K562 (cell line): ENCODE measurements around the gene PRSS56. TPM values are rescaled to one million over a fixed set of nuclear protein-coding genes. Genes with fewer than 3 reads are reported as not detected.

Source experiments
- ATAC-seq: fragments of 200-7000 bp; cut with Tn5 transposase; 3 replicates; pipeline ENCODE4 v1.9.1; 2020; ENCODE audit warnings: moderate library complexity
- BruUV-seq: library from RNA; stranded (reverse); fragments of 400-500 nt; replicated peaks from 2 replicates; lab custom pipeline; 2021; lab: Mats Ljungman, UMichigan
- CTCF ChIA-PET: fragments of 300-600 bp; formaldehyde crosslinking; extraction: SDS; loops from one replicate; lab custom pipeline; 2021; ENCODE audit warnings: low intra/inter-chr PET ratio; lab: Yijun Ruan, JAX
- POLR2A ChIA-PET: fragments of 300-600, 350-650 bp; sonication (Branson Sonifier 250); formaldehyde crosslinking; extraction: SDS; loops from one replicate; lab custom pipeline; 2021; ENCODE audit warnings: antibody characterized with exemption, inconsistent platforms; lab: Yijun Ruan, JAX
- DNase-seq, 4 experiments: peaks; one replicate each; pipeline versions ENCODE4 v3.0.0 to v3.0.0-alpha.2; 2011 to 2018; ENCODE audit warnings: low spot score in 3 of 4, mixed read lengths in 3 of 4; ENCODE audit errors: extremely low read depth in 1 of 4
- FAIRE-seq: peaks from 2 replicates; lab custom pipeline; 2011; peaks lifted over from hg19 to GRCh38; lab: Jason Lieb, UNC
- H2AFZ ChIP-seq: 2 replicates; pipeline ENCODE4 v1.6.0; 2011; ENCODE audit warnings: low read depth, low read length, control low read depth, inconsistent platforms
- H3K27ac ChIP-seq: fragments of 200-600 bp; 3 replicates; pipeline ENCODE4 v1.8.0; 2011; ENCODE audit warnings: low read depth, mild to moderate bottlenecking, control low read depth, inconsistent platforms, low read length, moderate library complexity, mixed read lengths; ENCODE audit errors: extremely low read depth
- H3K27me3 ChIP-seq, 2 experiments: fragments of 300-600 bp in 1 of 2; 2 replicates in 1 of 2; 3 replicates in 1 of 2; pipeline versions ENCODE4 v1.6.0 to v1.8.0; 2011; ENCODE audit warnings: inconsistent platforms in 2 of 2, low read length in 2 of 2, mild to moderate bottlenecking in 1 of 2, mixed read lengths in 1 of 2, moderate library complexity in 1 of 2; ENCODE audit not compliant: control insufficient read depth in 2 of 2, insufficient read depth in 2 of 2
- H3K36me3 ChIP-seq: fragments of 300-600 bp; 3 replicates; pipeline ENCODE4 v1.8.0; 2011; ENCODE audit warnings: mild to moderate bottlenecking, low read length, inconsistent platforms; ENCODE audit not compliant: control insufficient read depth, insufficient read depth
- H3K4me1 ChIP-seq, 2 experiments: fragments of 200-600 bp in 1 of 2; replicated peaks in 1 of 2; 2 replicates in 1 of 2; 3 replicates in 1 of 2; pipeline versions ENCODE4 v1.5.1 to v1.8.0; 2011; ENCODE audit warnings: inconsistent platforms in 2 of 2, low read length in 2 of 2, mild to moderate bottlenecking in 1 of 2, mixed read lengths in 1 of 2, moderate library complexity in 1 of 2; ENCODE audit not compliant: control insufficient read depth in 2 of 2, insufficient read depth in 2 of 2
- H3K4me2 ChIP-seq: 2 replicates; pipeline ENCODE4 v1.6.1; 2011; ENCODE audit warnings: low read length, control low read depth, inconsistent platforms, mixed read lengths; ENCODE audit not compliant: insufficient read depth
- H3K4me3 ChIP-seq: fragments of 200-600 bp; sonication (generic), shearing (Covaris generic); 2 replicates; pipeline ENCODE4 v1.5.1; 2016; ENCODE audit warnings: control low read depth, inconsistent platforms
- H3K79me2 ChIP-seq: fragments of 200-600 bp; 3 replicates; pipeline ENCODE4 v1.8.0; 2011; ENCODE audit warnings: low read length, inconsistent platforms; ENCODE audit not compliant: control insufficient read depth, insufficient read depth
- H3K9ac ChIP-seq, 2 experiments: 2 replicates each; pipeline versions ENCODE4 v1.6.0 to v1.6.1; 2011; ENCODE audit warnings: low read depth in 2 of 2, low read length in 2 of 2, control low read depth in 1 of 2, inconsistent platforms in 1 of 2, mild to moderate bottlenecking in 1 of 2, mixed read lengths in 1 of 2; ENCODE audit not compliant: insufficient read depth in 1 of 2
- H3K9me1 ChIP-seq: one replicate; pipeline ENCODE4 v1.6.0; 2011; ENCODE audit warnings: inconsistent platforms, mild to moderate bottlenecking, low read length, moderate library complexity; ENCODE audit not compliant: control insufficient read depth, insufficient read depth
- H3K9me3 ChIP-seq: replicated peaks from 2 replicates; pipeline ENCODE4 v1.5.1; 2011; ENCODE audit warnings: low read depth, low read length, inconsistent platforms; ENCODE audit not compliant: control insufficient read depth, insufficient read depth
- H4K20me1 ChIP-seq: replicated peaks from 2 replicates; pipeline ENCODE4 v1.6.1; 2011; ENCODE audit warnings: low read length, inconsistent platforms, mixed read lengths; ENCODE audit not compliant: control insufficient read depth, insufficient read depth
- AFF1 ChIP-seq, 2 experiments: fragments of 450-650 bp; IDR thresholded peaks; 2 replicates each; pipeline ENCODE4 v1.6.1; 2018; ENCODE audit warnings: mild to moderate bottlenecking in 2 of 2, low read depth in 1 of 2; ENCODE audit not compliant: partially characterized antibody in 2 of 2
- BDP1 ChIP-seq: IDR thresholded peaks from 3 replicates; pipeline ENCODE4 v1.6.1; 2011; ENCODE audit not compliant: insufficient read length, insufficient read depth
- CTCF ChIP-seq, 3 experiments: IDR thresholded peaks in 2 of 3; conservative IDR thresholded peaks in 1 of 3; 2 replicates each; pipeline ENCODE4 v1.5.1; 2011 to 2012; ENCODE audit warnings: low read length in 3 of 3, mild to moderate bottlenecking in 3 of 3, control low read depth in 2 of 3, improper control_type of control experiment in 1 of 3, inconsistent platforms in 1 of 3, low read depth in 1 of 3, mixed read lengths in 1 of 3, moderate library complexity in 1 of 3; ENCODE audit not compliant: insufficient read depth in 2 of 3
- FOSL1 ChIP-seq: fragments of 200-800 bp; sonication (Bioruptor generic); conservative IDR thresholded peaks from 2 replicates; pipeline ENCODE4 v1.6.1; 2016; ENCODE audit warnings: missing genetic modification characterization, missing compliant biosample characterization
- FOXA1 ChIP-seq: fragments of 450-650 bp; IDR thresholded peaks from 2 replicates; pipeline ENCODE4 v1.6.1; 2016; ENCODE audit warnings: mild to moderate bottlenecking, borderline replicate concordance
- KLF6 ChIP-seq: fragments of 250-450 bp; sonication (Bioruptor Pico); IDR thresholded peaks from 2 replicates; pipeline ENCODE4 v1.4.0; 2020; ENCODE audit warnings: mild to moderate bottlenecking, moderate library complexity, borderline replicate concordance
- POLR2AphosphoS5 ChIP-seq: IDR thresholded peaks from 2 replicates; pipeline ENCODE4 v1.6.1; 2011; ENCODE audit warnings: mild to moderate bottlenecking, low read depth, low read length, moderate library complexity; ENCODE audit not compliant: control insufficient read depth, insufficient read depth
- SMAD4 ChIP-seq: fragments of 250-450 bp; sonication (Bioruptor Pico); conservative IDR thresholded peaks from 2 replicates; pipeline ENCODE4 v1.8.0; 2021; ENCODE audit warnings: inconsistent platforms, mild to moderate bottlenecking, moderate library complexity
- TAF1 ChIP-seq: IDR thresholded peaks from 2 replicates; pipeline ENCODE4 v1.6.1; 2011; ENCODE audit warnings: mild to moderate bottlenecking, low read length, moderate library complexity; ENCODE audit not compliant: insufficient read depth, control insufficient read depth, severe bottlenecking; ENCODE audit errors: extremely low read depth
- ZKSCAN8 ChIP-seq: fragments of 200-800 bp; sonication (Bioruptor generic); IDR thresholded peaks from 2 replicates; pipeline ENCODE4 v1.6.1; 2016; ENCODE audit warnings: missing genetic modification characterization, missing compliant biosample characterization
- ZNF280B ChIP-seq: fragments of 250-450 bp; sonication (Bioruptor Pico); IDR thresholded peaks from 2 replicates; pipeline ENCODE4 v1.5.1; 2021; ENCODE audit warnings: mild to moderate bottlenecking
- whole genome bisulfite sequencing: fragments of 100-300 bp; shearing (Covaris generic); methylation state at CpG from one replicate; pipeline ENCODE4 v1.1.6; 2016; ENCODE audit warnings: low coverage, mixed read lengths; ENCODE audit not compliant: insufficient coverage; ENCODE audit errors: missing lambda C conversion rate; 5-methylcytosine and 5-hydroxymethylcytosine counted together
- in situ Hi-C: fragments of 300-500 bp; cut with MboI; formaldehyde crosslinking; loops from 4 replicates; pipeline ENCODE4 v1.15.0; 2018; ENCODE audit warnings: inconsistent platforms, mixed read lengths
- intact Hi-C: fragments of 100-400 bp; cut with micrococcal nuclease; formaldehyde crosslinking; loops from 2 replicates; pipeline ENCODE4 v1.14.2; 2022
- polyA plus RNA-seq, 8 experiments: library from polyadenylated mRNA; depleted of rRNA in 4 of 8; stranded (reverse) in 5 of 8; unstranded in 3 of 8; fragments of >200 nt; fragmentation: Nextera tagmentation in 2 of 8; fragmentation: Illumina TruSeq in 1 of 8; extraction: Ambion mirVana in 2 of 8; extraction: Trizol in 1 of 8; gene quantifications; 2 replicates each; pipeline versions ENCODE4 v1.2.1 to v1.2.3, GENCODE V29; 2011 to 2014; ENCODE audit warnings: inconsistent platforms in 1 of 8, missing spikeins in 1 of 8
- total RNA-seq, 7 experiments: library from RNA; depleted of rRNA in 6 of 7; stranded (reverse); fragments of >200 nt in 6 of 7; fragmentation: Illumina TruSeq in 2 of 7; extraction: Trizol in 2 of 7; gene quantifications; 2 replicates each; pipeline versions ENCODE4 v1.2.1 to v1.2.3, GENCODE V29; 2011 to 2021; ENCODE audit warnings: low replicate concordance in 1 of 7
- TF ChIP-seq, protein P1 (sequence below): sonication (generic); formaldehyde crosslinking; IDR thresholded peaks from 2 replicates; pipeline ENCODE4 v1.8.1; 2023; ENCODE audit warnings: mild to moderate bottlenecking, missing genetic modification reagents

Gene PRSS56
- total and polyA plus RNA-seq, 9 of the 15 experiments (the other 6 are each of a cell fraction or from before 2014, with no cell fraction given), result not detected

DNA sequence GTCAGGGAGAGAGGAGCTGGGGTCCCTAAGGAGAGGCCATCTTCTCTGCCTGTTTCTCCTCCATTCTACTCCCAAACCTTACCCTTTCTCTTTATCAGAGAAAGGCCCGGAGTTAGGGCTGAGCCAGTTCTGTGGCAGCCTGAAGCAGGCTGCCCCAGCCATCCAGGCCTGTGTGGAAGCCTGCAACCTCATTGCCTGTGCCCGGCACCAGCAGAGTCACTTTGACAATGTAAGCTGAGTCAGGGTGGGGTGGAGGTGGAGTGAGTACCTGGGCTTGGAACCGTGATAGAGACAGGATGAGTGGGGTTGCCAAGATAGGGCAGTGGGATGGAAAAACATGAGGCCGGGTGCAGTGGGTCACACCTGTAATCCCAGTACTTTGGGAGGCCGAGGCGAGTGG is 24.5 kb downstream of the PRSS56 start:
- Histone ChIP-seq H3K9me1 (no peaks in the 10 kb centered on the region), H3K4me1 (peaks cover 0 to 32% of the 10 kb centered on the region in 2 experiments; a peak in 3 of 5 replicates), H3K79me2 (peaks cover 16% of the 10 kb centered on the region; the same call in 2 of the 3 replicates), H2AFZ (no peak overlapping the region), H3K4me2 (no peak overlapping the region), H3K9ac (no peak overlapping the region; a peak in 1 of 4 replicates), H3K4me3 (no peak overlapping the region), H3K36me3 (peaks cover 15% of the 10 kb centered on the region; the same call in 2 of the 3 replicates), H4K20me1 (no peaks in the 10 kb centered on the region), H3K27ac (no peak overlapping the region), H3K9me3 (no peaks in the 10 kb centered on the region), H3K27me3 (no peaks in the 10 kb centered on the region)
- DNase-seq, result no peak
- WGBS, result 69% methylated on average over 3 of the region's 6 CpGs
- ATAC-seq, result no peak; the same call in 2 of the 3 replicates
- ChIA-PET CTCF (no interaction called here), POLR2A (interaction anchor here (0.6 to 0.7 kb wide), 3 partner anchors 19 to 1824 kb away, joined by 3 to 4 read pairs (median 4); partner anchors contain the start of gene CHRND)
- no TSS peak for BruUV-seq
- in situ Hi-C loops (no loop called here), intact Hi-C loops (no loop called here)
- FAIRE-seq, result no peak
- TF ChIP-seq AFF1 (IDR thresholded peaks at IDR 0.05; ENCODE audit: low read depth in 1 of 2, partially characterized antibody in 2 of 2) (no peak), ZKSCAN8 (CRISPR knock-in tag) (no peak), CTCF (IDR thresholded peaks at IDR 0.05 in 2 of 3, conservative IDR thresholded peaks at IDR 0.05 in 1 of 3; ENCODE audit: insufficient read depth in 2 of 3, low read depth in 1 of 3, low read length in 3 of 3) (no peak), ZNF280B (CRISPR knock-in tag) (no peak), POLR2AphosphoS5 (no peak), FOSL1 (no peak), KLF6 (CRISPR knock-in tag) (no peak), FOXA1 (no peak), TAF1 (no peak), BDP1 (no peak), SMAD4 (CRISPR knock-in tag) (no peak)
- TF ChIP-seq, protein P1, sequence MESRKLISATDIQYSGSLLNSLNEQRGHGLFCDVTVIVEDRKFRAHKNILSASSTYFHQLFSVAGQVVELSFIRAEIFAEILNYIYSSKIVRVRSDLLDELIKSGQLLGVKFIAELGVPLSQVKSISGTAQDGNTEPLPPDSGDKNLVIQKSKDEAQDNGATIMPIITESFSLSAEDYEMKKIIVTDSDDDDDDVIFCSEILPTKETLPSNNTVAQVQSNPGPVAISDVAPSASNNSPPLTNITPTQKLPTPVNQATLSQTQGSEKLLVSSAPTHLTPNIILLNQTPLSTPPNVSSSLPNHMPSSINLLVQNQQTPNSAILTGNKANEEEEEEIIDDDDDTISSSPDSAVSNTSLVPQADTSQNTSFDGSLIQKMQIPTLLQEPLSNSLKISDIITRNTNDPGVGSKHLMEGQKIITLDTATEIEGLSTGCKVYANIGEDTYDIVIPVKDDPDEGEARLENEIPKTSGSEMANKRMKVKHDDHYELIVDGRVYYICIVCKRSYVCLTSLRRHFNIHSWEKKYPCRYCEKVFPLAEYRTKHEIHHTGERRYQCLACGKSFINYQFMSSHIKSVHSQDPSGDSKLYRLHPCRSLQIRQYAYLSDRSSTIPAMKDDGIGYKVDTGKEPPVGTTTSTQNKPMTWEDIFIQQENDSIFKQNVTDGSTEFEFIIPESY (CRISPR knock-in tag), result no peak
